ENCODE data around the gene FADS6.
A peak's percentile ranks its signal among the peaks of the same experiment; 100 is the strongest.

The FADS6 gene

DNA sequence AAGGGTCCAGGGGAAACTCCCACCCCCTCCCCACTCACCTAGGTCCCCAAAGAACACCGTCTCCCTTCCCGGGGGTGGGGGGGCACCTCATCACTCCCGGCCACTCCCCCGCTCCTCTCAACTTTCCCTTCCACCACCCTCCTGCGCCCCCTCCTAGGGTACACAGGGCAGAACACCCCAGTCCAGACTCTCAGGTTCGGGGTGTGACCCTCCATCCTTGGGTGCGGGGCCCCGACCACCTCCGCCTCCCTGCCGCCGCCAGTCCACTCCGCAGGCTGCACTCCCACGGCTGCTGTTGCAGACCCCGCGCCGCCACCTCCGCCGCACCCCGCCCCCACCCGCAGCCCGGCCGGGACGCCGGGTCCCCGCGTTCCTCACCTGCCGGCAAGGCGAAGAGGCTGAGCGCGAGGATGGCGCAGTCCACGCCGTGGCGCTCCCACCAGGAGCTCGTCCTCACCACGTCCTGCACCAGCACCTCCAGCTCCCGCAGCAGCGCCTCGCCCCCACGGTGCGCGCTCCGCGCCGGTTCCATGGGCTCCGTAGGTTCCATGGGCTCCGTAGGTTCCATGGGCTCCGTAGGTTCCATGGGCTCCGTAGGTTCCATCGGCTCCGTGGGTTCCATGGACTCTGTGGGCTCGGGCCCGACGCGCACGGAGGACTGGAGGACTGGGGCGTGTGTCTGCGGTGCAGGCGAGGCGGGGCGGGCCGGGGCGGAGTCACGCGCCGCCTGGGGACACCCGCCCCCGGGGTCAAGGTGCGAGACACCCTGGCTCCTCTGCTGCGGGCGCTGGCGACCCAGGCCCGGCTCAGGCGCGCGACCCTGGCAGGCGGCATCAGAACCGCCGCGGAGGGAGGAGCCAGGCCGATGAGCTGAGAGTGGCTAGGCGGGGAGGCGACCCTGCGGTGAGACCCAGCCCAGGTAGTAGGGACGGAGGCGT, at the start of gene FADS6:
Gene FADS6, minus strand, starts transcription at position 660 of the 938 bp plus-strand sequence. Its CDS starts 38 bp downstream, at position 622.
- DNase-seq (ENCODE audit: low spot score) = peak; percentile 70

- no peak for DNase-seq (ENCODE audit: low spot score)
Measured at GRCh38 chr17:74941128-74941725, 47.8 kb upstream of the FADS6 start.

- no peak for DNase-seq (ENCODE audit: low spot score)
Measured at GRCh38 chr17:74939534-74939933, 46.1 kb upstream of the FADS6 start.

GRCh38 chr17:74938194-74938950, 44.9 kb upstream of the FADS6 start:
- no peak for DNase-seq (ENCODE audit: low spot score)

GRCh38 chr17:74937064-74938051, 43.9 kb upstream of the FADS6 start:
- DNase-seq (ENCODE audit: low spot score) = no peak

- DNase-seq (ENCODE audit: low spot score) = no peak
Measured at GRCh38 chr17:74936470-74936799, 43.0 kb upstream of the FADS6 start.

DNA sequence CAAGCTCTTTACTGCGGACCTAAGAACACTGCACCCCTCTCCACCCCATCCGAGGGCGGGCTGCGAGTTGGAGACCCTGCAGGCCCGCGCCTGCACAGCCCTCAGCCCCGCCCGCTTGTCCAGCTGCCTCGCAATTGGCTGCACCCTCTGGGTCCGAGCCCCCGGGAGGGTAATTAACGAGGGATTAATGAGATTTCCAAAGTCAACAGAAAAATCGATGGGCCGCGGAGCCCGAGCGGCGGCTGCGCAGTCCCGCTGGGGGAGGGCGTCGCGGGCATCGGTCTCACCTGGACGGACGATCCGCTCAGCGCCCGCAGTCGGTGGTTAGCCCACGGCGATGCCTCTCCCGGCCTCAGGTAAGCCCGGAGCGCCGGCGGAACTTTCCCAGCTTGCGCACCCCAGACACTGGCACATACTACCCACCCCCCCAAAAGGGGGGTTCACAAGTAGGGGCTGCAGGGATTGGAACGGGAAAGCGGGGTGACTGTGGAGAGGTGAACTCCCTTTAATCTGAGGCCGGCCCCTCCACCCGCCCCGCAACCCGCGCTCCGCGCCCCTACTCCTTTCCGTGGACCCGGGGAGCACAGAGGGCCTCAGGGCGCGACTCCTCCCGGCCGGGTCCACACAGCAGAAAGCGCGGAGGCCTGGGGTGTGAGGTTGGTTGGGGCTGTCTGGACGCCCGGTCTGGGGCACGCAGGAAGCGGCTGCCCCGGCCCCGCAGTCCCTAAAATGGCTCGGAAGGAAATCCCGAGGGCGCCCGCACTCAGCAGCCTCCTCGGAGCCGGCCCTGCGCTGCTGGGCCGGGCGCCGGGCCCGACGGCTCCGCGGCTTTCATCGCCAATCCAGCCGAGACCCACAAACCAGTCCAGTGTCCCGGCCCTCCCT, 42.4 kb upstream of the FADS6 start, which contains the start of gene OTOP3:
Gene OTOP3, plus strand, starts transcription at position 314 of the 885 bp plus-strand sequence. Its CDS starts 24 bp downstream, at position 338.
- peak; percentile 80 for DNase-seq (ENCODE audit: low spot score)

- no peak for DNase-seq (ENCODE audit: low spot score)
Measured at GRCh38 chr17:74935048-74935447, 41.6 kb upstream of the FADS6 start.

- no peak for DNase-seq (ENCODE audit: low spot score)
Measured at GRCh38 chr17:74930535-74931036, 37.2 kb upstream of the FADS6 start.

- DNase-seq (ENCODE audit: low spot score) = no peak
Measured at GRCh38 chr17:74928786-74929185, 35.4 kb upstream of the FADS6 start.

DNA sequence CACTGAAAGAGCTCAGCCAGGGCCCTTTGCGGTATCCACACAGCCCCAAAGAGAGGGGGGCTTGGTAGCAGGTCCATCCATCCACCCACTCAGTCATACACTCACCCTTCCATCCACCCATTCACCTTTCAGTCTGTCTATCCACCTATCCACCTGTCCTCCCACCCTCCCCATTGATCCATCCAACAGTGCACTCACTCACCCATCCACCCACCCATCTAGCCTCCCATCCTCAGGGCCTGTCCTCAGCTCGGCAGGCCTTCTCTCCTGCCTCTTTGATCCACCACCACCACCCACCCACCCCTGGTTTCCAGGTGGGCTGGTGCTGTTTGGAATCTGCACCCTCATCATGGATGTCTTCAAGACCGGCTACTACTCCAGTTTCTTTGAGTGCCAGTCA, 31.8 kb upstream of the FADS6 start:
- DNase-seq (ENCODE audit: low spot score) = no peak

- peak; percentile 69 for DNase-seq (ENCODE audit: low spot score)
Measured at GRCh38 chr17:74924250-74924948, 31.0 kb upstream of the FADS6 start, which contains the start of gene OTOP2. Gene OTOP2, plus strand, starts transcription at chr17:74924273. Its CDS starts 360 bp downstream, at chr17:74924633.

DNA sequence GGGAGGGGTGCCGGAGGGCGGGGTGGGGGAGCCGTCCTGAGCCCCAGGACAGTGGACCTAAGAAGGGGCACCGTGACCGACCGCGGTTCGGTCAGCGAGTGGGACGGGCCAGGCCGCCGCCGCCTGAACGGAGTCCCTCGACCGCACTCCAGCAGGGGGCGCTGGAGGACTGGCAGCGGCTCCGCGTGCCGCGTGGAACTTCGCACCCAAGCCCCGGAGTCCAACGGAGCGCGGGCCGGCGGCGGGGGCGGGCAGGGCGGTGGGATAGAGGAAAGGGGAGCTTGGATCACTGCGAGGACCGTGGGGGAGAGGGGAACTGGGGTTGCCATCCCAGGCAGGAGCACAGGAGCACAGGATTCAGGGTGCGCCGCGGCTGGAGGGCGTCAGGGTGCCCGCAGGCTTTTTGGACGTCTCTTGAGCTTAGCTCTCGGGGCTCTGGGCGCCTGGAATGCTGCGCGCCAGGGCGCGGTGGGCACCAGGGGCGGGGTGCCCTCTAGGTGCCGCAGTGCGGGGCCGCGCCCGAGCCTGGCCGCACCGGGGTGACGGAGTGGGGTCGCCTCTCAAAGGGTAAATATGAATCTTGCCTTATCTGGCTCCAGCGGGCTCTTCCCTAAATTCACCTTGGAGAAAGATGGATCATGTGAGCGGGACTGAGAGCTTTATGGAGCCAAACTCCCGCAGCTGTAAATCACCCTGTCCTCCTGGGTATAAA, 30.3 kb upstream of the FADS6 start:
- DNase-seq (ENCODE audit: low spot score) = peak; percentile 97

DNA sequence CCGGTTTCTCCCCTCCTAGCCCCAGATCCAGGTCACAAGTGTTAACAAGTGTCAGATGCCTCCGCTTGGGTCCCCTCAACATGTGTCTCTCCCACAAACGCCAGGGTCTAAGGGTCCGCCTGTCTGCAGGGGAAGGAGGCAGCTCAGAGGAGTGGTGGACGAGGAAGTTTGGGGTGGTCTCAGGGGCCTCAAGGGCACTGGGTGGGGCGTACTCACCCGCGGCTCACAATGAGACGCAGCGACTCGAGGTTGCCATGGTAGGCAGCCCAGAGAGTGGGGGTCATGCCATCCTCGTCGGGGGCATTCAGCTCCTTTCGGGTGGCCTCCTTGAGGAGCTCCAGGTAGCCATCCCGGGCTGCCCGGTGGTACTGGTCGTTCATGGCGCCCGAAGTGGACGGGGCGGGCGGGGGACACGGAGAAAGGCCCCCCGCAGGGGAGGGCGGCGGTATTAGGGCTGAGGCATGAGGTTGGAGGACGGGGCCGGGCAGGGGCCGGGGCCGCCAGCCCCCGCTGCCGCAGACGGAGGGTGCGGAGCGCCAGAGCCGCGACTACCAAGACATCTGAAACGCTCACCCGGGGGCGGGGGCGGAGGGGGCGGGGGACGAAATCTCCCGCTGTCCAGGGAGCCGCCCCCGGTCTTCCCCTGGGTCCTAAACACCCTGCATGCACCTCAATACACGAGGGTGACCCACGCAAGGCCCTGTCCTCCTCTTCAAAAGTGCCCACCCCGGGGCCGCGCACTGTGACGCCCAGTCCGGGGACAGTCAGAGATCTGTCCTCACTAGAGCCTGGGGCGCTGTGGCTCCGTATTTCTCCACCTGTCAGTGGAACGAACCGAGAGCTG, 29.5 kb upstream of the FADS6 start, which contains the start of gene USH1G:
Gene USH1G, minus strand, starts transcription at position 562 of the 844 bp plus-strand sequence. Its CDS starts 182 bp downstream, at position 380.
- no peak for DNase-seq (ENCODE audit: low spot score)

- DNase-seq (ENCODE audit: low spot score) = no peak
Measured at GRCh38 chr17:74922172-74922571, 28.7 kb upstream of the FADS6 start.

DNA sequence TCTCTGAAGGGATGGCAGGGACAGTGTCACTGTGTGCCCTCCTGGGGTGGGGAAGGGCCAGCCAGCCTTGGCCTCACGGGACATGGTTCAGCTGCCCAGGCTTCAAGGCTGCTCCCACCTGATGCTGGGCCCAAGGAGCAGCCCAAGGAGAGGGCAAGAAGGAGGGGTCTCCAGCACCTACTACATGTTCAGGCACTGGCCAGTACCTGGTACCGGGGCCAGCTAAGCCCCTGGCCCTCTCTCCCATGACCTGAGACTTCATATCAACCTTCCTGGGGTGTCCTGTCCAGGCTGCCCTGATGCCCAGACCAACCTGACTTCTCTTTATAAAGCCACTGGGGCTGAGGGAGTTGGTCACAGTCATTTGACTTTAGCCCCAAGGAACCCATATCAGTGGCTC, 28.3 kb upstream of the FADS6 start:
- no peak for DNase-seq (ENCODE audit: low spot score)

DNA sequence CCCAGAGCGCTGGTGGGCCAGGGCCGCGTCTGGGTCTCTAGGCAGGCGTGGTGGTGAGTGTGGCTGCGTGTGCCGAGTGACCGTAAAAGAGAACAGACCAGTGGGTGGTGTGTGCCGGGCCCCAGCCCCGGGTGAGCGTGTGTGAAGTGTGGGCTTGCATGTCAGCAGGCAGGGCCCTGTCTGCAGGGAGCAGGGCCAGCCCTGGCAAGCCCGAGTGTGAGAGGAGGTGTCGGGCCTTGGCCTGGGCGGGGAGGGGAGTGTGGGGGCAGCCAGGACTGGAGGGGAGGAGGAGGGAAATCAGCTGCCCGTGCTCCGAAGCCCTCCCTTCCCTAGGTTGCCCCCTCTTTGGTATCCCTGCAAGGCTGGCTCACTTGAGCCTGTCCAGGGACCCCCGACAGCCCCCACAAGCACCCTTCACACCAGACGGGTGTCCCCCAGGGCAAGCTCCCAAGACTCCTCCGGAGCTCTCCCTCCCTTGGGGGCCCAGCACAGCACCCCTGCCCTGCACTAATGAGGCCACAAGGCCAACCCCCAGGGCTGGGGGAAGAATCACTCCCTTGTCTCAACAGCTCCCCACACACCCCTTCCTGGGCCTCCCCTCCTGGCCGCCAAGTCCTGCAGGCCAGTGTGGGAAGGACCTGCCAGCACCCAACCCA, 27.7 kb upstream of the FADS6 start:
- DNase-seq (ENCODE audit: low spot score) = no peak

All from D341Med (cell line).